ENCODE results near the gene IL19. TPM values are rescaled to one million over a fixed set of nuclear protein-coding genes. Genes with fewer than 3 reads are reported as not detected.
"Not testable (repeated sequence)": the region's sequence is repeated elsewhere in the genome, so short reads cannot be mapped to it uniquely, and the experiment has no call there.

Gene IL19
- total RNA-seq, 1 experiment from 2014 or later = not detected

DNA sequence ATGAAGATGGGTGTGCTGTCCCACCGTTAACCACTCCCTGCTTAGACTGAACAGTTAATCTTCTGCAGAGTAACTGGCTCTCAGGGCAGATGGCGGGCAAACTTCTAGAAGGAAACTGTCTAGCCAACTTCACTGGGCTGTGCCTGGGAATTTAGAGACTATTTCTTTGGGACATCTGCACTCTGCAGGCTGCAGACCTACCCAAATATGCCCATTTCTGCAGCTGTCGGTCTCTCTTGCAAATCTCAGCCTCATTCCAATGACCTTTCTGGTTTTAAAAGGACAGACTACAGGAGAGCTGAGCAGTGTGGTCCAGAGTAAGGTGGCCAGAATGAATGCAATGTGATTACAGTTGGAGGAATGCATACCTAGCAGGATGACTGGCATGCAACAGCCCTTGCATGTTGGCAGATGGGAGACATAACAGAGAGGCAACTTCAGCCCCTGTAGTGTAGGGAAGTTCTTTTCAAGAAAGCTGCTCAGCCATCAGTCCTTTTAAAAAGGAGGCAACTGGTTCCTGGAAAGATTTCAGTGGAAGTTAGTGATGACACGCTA is 68.5 kb downstream of the IL19 start:
- no peak for DNase-seq (ENCODE audit: low read depth)
- in situ Hi-C loops (cut with HindIII; ENCODE audit: low pct_unique_long_range_greater_than_20kb, low sequenced_read_pairs) = no loop called here

DNA sequence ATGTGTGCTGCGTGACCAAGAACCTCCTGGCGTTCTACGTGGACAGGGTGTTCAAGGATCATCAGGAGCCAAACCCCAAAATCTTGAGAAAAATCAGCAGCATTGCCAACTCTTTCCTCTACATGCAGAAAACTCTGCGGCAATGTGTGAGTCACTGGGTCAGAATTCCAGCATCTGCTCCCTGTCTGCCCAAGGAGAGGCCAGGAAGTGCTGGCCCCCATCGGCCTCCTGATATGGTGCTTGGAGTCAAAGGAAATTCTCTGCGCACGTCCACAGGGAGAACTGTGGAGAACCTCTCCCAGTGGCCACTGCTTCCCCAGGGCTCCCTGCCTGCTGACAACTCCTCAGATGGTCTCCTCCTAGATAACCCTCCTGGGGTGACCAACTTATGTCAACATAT is 69.3 kb downstream of the IL19 start:
- in situ Hi-C loops (cut with HindIII; ENCODE audit: low pct_unique_long_range_greater_than_20kb, low sequenced_read_pairs) = no loop called here
- DNase-seq (ENCODE audit: low read depth) = no peak

DNA sequence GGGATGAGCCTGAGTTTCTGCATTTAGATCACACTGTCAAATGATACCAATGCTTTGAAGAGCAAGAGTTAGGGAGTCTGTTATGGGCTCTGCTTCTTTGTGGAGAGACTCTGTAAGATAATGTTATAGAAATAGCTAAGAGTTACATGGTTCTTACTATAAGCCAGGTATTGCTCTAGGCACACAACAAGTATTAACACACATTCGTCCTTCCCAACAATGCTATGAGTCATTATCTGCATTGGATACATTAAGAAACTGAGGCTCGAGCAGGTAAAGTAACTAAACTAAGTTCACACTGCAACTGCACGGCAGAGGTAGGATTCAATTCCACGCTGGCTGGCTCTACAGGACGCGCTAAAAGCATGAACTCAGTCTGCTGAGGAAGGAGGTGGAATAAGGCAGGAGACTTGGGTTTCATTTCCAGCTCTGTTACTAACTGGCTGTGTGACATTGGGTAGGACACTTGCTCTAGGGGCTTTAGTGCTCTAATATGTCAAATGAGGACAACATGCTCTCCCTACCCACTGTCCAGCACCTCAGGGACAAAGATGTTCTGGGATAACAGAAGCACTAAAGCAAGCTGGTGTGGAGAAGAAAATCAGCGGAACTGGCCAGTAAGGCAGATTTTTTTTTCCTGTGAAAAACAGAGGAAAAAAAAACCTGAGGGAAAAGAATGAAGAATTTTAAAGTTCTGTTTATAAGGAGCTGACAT is 71.2 kb downstream of the IL19 start:
- in situ Hi-C loops (cut with HindIII; ENCODE audit: low pct_unique_long_range_greater_than_20kb, low sequenced_read_pairs) = no loop called here
- DNase-seq (ENCODE audit: low read depth) = no peak

- in situ Hi-C loops (cut with HindIII; ENCODE audit: low pct_unique_long_range_greater_than_20kb, low sequenced_read_pairs) = no loop called here
- DNase-seq (ENCODE audit: low read depth) = no peak
These were observed 72.3 kb downstream of the IL19 start for GRCh38 chr1:206842854-206843253.

DNA sequence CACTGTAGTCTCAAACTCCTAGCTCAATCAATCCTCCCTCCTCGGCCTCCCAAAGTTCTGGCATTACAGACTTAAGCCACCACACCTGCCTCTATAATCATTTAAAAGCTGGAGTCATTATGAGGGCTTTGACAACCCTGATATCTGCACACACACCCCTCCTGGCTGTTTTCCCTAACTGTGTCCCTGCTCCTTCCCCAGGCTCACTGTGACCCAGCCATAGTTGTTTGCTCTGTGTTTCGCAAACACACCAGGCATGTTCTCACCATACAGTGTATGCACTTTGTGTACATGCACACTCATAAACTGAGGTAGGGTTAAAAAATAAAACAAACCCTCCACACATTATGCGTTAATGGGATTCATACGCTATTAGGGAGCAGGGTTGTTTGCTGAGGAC is 73.1 kb downstream of the IL19 start:
- in situ Hi-C loops (cut with HindIII; ENCODE audit: low pct_unique_long_range_greater_than_20kb, low sequenced_read_pairs) = no loop called here
- DNase-seq (ENCODE audit: low read depth) = no peak

DNA sequence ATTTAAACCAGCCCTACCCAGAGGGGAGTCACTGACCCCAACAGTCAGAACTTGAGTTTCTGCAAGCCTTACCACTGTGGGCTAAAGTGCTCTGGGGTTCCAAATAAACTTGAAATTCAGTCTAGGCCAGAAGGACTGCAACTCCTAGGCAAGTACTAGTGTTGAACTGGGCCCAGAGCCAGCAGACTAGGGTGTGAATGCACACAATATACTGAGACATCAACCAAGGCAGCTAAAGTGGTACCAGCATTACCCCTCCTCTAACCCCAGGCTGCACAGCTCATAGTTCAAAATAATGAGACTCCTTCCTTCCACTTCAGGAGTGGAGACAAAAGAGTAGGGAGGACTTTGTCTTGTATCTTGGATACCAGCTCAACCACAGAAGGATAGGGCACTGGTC is 75.9 kb downstream of the IL19 start:
- no peak for DNase-seq (ENCODE audit: low read depth)
- in situ Hi-C loops (cut with HindIII; ENCODE audit: low pct_unique_long_range_greater_than_20kb, low sequenced_read_pairs) = no loop called here

- in situ Hi-C loops (cut with HindIII; ENCODE audit: low pct_unique_long_range_greater_than_20kb, low sequenced_read_pairs) = no loop called here
These were observed 76.8 kb downstream of the IL19 start for GRCh38 chr1:206847337-206847834.

GRCh38 chr1:206847946-206848345 is 77.4 kb downstream of the IL19 start:
- in situ Hi-C loops (cut with HindIII; ENCODE audit: low pct_unique_long_range_greater_than_20kb, low sequenced_read_pairs) = no loop called here
- no peak for DNase-seq (ENCODE audit: low read depth)

More at GRCh38 chr1:206847337-206847834, 76.8 kb downstream of the IL19 start:
- no peak for DNase-seq (ENCODE audit: low read depth)

GRCh38 chr1:206850401-206850800 is 79.8 kb downstream of the IL19 start:
- in situ Hi-C loops (cut with HindIII; ENCODE audit: low pct_unique_long_range_greater_than_20kb, low sequenced_read_pairs) = no loop called here
- no peak for DNase-seq (ENCODE audit: low read depth)

DNA sequence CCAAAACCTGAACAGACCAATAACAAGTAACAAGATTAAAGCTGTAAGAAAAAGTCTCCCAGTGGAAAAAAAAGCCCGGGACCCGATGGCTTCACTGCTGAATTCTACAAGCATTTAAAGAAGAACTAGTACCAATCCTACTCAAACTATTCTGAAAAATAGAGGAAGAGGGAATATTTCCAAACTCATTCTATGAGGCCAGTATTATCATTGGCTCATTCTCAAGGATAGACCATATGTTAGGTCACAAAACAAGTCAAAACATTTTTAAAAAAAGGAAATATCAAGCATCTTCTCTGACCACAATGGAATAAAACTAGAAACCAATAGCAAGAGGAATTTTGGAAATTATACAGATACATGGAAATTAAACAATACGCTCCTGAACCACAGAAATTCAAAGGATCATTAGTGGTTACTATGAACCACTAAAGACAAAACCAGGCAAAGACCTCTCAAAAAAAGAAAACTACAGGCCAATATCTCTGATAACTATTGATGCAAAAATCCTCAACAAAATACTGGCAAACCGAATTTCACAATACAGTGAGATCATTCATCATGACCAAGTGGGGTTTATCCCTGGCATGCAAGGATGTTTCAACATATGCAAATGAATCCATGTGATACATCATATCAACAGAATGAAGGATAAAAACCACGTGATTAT is 80.9 kb downstream of the IL19 start:
- in situ Hi-C loops (cut with HindIII; ENCODE audit: low pct_unique_long_range_greater_than_20kb, low sequenced_read_pairs) = no loop called here
- no peak for DNase-seq (ENCODE audit: low read depth)

DNA sequence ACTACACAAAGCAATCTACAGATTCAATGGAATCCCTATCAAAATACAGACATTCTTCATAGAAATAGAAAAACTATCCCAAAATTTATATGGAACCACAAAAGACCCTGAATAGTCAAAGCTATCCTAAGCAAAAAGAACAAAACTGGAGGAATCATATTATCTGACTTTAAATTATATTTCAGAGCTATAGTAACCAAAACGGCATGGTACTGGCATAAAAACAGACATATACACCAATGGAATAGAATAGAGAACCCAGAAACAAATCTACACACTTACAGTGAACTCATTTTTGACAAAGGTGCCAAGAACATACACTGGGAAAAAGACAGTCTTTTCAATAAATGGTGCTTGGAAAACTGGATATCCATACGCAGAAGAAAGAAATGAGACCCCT is 82.1 kb downstream of the IL19 start:
- DNase-seq (ENCODE audit: low read depth); in situ Hi-C loops (cut with HindIII; ENCODE audit: low pct_unique_long_range_greater_than_20kb, low sequenced_read_pairs): not testable (repeated sequence)

- DNase-seq (ENCODE audit: low read depth) = not testable (repeated sequence)
These were observed 83.1 kb downstream of the IL19 start for GRCh38 chr1:206853696-206854095.

DNA sequence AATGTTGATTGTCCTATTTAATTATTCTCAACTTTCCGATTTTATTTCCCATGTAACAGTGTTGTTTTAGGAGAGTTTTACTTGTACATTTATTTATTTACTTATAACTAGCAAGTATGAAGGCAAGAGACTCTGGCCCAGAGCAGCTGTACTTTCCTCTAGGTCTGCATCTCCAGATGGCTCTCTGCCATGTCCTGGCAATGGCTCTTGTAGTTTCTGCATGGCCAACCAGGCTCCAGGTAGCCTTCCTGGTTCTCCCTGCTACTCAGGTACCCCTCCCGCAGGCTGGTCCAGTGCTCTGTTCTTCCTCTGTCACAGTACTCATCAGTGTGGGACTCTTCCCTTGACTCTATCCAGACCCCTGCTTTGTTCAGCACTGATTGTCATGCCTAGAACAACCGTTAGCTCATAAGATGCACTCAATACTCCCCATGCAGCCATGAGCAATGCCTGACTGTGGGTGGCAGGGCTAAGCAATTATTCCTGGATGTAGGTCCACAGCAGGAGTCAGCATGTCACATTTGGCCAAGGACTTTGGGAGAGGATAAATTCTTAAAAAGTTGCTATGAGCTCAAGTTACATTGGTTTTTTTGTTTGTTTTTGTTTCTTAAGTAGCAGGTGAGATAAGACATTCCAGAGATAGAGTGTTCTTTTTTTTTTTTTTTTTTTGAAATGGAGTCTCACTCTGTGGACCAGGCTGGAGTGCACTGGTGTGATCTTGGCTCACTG is 84.0 kb downstream of the IL19 start:
- in situ Hi-C loops (cut with HindIII; ENCODE audit: low pct_unique_long_range_greater_than_20kb, low sequenced_read_pairs) = no loop called here
- DNase-seq (ENCODE audit: low read depth) = no peak

More at GRCh38 chr1:206853696-206854095, 83.1 kb downstream of the IL19 start:
- in situ Hi-C loops (cut with HindIII; ENCODE audit: low pct_unique_long_range_greater_than_20kb, low sequenced_read_pairs) = not testable (repeated sequence)

DNA sequence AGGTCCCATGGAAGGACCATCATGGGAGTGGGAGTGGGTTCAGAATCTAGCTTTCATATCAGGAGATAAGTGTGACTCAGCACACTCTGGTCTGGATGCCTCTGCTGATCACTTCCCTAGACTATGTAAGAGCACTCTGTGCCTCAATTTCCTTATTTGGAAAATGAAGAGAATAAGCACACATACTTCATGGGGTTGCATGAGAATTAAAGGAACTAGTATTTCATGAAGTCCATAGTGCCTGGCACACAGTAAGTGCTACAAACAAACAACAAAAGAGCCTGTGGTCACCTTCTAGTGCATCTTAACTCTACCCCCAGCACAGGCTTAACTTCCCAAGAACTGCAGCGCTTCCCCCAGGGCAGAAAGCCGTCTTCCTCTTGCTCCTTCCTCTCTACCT is 85.3 kb downstream of the IL19 start:
- in situ Hi-C loops (cut with HindIII; ENCODE audit: low pct_unique_long_range_greater_than_20kb, low sequenced_read_pairs) = no loop called here
- DNase-seq (ENCODE audit: low read depth) = no peak

DNA sequence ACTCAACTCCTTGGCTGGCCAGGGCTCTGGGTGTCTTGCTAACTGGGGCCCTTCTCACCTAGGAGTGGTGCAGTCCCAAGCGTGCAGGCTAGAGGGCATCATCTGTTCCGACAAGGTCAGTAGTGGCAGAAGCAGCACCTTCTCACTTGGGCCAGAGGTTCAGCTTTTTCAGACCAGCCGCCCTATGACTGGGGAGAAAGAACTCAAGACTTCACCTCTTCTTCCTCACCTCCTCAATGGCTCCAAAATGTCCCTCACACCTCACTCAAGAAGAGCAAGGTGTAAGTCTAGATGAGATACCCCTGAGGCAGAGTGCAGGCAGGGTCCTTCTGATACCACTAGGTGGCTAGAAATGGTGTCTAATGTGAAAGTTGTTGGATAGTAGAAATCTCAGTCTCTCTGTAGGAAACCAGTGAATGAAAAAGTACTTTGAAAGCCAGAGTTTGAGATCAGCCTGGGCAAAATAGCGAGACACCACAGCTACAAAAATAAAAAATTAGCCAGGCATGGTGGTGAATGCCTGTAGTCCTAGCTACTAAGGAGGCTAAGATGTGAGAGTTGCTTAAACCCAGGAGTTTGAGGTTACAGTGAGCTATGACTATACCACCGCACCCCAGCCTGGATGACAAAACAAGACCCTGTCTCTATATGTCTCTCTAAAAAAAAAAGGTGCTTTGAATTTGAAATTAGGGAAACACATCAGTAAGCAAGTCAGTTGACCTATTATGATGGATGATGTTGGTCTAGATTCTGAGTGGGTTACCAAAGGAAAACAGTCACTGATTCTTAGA is 86.3 kb downstream of the IL19 start:
- no peak for DNase-seq (ENCODE audit: low read depth)
- in situ Hi-C loops (cut with HindIII; ENCODE audit: low pct_unique_long_range_greater_than_20kb, low sequenced_read_pairs) = no loop called here

- DNase-seq (ENCODE audit: low read depth) = no peak
- in situ Hi-C loops (cut with HindIII; ENCODE audit: low pct_unique_long_range_greater_than_20kb, low sequenced_read_pairs) = no loop called here
These were observed 88.5 kb downstream of the IL19 start for GRCh38 chr1:206859082-206859521.

- no peak for DNase-seq (ENCODE audit: low read depth)
- in situ Hi-C loops (cut with HindIII; ENCODE audit: low pct_unique_long_range_greater_than_20kb, low sequenced_read_pairs) = no loop called here
These were observed 89.6 kb downstream of the IL19 start for GRCh38 chr1:206860165-206860564.

GRCh38 chr1:206863266-206863665 is 92.7 kb downstream of the IL19 start:
- no peak for DNase-seq (ENCODE audit: low read depth)
- in situ Hi-C loops (cut with HindIII; ENCODE audit: low pct_unique_long_range_greater_than_20kb, low sequenced_read_pairs) = no loop called here

All from Caki2 (cell line).